SK-N-SH (cell line): ENCODE data around the gene SELPLG.

Experiments used
- CHD2 ChIP-seq: fragments of 150-350 bp; IDR thresholded peaks from 2 replicates; pipeline ENCODE4 v1.6.1; 2018; ENCODE audit warnings: low read length; ENCODE audit not compliant: partially characterized antibody
- EP300 ChIP-seq, 2 experiments: IDR thresholded peaks; 2 replicates each; pipeline versions ENCODE4 v1.4.0 to v1.6.1; 2012; ENCODE audit warnings: borderline replicate concordance in 1 of 2, low read depth in 1 of 2, low read length in 1 of 2
- EZH2phosphoT487 ChIP-seq: fragments of 200-600 bp; sonication (generic); IDR thresholded peaks from 2 replicates; pipeline ENCODE4 v1.6.1; 2017; ENCODE audit warnings: low read depth, mixed run types, mild to moderate bottlenecking, antibody characterized with exemption, moderate library complexity, borderline replicate concordance
- FOSL2 ChIP-seq: IDR thresholded peaks from 2 replicates; pipeline ENCODE4 v1.4.0; 2012; ENCODE audit warnings: low read depth, mild to moderate bottlenecking, moderate library complexity, borderline replicate concordance
- NRF1 ChIP-seq: IDR thresholded peaks from 2 replicates; pipeline ENCODE4 v1.6.1; 2012; ENCODE audit warnings: low read depth, mild to moderate bottlenecking, low read length
- POLR2AphosphoS5 ChIP-seq: IDR thresholded peaks from 2 replicates; pipeline ENCODE4 v1.6.1; 2012; ENCODE audit warnings: low read depth, low read length
- RAD21 ChIP-seq: IDR thresholded peaks from 2 replicates; pipeline ENCODE4 v1.6.1; 2012; ENCODE audit warnings: mild to moderate bottlenecking, low read length
- RCOR1 ChIP-seq: fragments of 150-350 bp; IDR thresholded peaks from 2 replicates; pipeline ENCODE4 v1.6.1; 2017; ENCODE audit warnings: antibody characterized with exemption, low read length
- RXRA ChIP-seq: IDR thresholded peaks from 2 replicates; pipeline ENCODE4 v1.4.0; 2012; ENCODE audit warnings: low read depth, mild to moderate bottlenecking, borderline replicate concordance
- TAF1 ChIP-seq: IDR thresholded peaks from 2 replicates; pipeline ENCODE4 v1.6.1; 2012; ENCODE audit warnings: low read depth, mild to moderate bottlenecking, low read length, moderate library complexity, borderline replicate concordance
- YY1 ChIP-seq: IDR thresholded peaks from 2 replicates; pipeline ENCODE4 v1.4.0; 2012; ENCODE audit warnings: low read depth, mild to moderate bottlenecking
- TF ChIP-seq, protein P1 (sequence below): fragments of 200-600 bp; sonication (generic); IDR thresholded peaks from 2 replicates; pipeline ENCODE4 v1.6.1; 2017; ENCODE audit warnings: antibody characterized with exemption, mild to moderate bottlenecking, moderate library complexity
- TF ChIP-seq, protein P2 (sequence below): IDR thresholded peaks from 2 replicates; pipeline ENCODE4; 2012
- TF ChIP-seq, protein P3 (sequence below): fragments of 150-350 bp; IDR thresholded peaks from 2 replicates; pipeline ENCODE4 v1.6.1; 2017; ENCODE audit warnings: antibody characterized with exemption, low read length, low read depth, borderline replicate concordance

DNA sequence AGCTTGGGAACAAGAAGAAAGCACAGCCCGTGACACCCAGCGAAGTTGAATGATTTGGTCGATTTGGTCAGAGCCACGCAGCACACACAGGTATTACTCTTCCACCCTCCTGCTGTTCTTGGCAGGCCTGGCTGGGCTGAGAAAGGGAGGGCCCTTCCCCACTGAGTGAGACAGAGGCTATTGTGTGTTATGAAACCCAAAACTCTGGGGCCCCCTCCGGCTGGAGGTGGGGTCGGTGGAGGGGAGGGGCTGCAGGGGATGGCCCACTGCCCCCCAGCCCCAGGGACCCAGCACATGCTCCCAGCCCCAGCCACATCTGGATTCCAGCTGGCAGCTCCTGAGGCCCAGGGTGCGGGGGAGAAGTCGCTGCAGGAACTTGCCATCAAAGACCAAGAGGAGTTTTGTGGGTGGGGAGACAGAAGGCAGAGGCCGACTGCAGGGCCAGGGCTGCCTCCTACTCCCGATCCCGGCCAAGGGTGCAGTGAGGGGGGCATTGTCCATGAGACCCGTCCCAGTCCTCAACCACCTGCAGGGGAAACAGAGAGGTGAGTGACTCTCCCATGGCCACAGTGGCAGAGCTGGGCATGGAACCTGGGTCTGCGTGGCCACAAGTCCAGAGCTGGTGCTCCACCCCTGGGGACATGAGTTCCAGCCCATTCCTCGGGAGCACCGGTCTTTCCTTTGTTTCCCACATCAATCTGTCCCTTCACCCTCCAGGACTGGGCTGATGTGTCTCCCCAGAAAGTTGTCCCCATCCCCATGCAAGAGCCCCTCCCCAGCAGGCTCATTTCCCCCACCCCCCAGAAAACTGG, 44.5 kb downstream of the SELPLG start:
- TF ChIP-seq, protein P1, sequence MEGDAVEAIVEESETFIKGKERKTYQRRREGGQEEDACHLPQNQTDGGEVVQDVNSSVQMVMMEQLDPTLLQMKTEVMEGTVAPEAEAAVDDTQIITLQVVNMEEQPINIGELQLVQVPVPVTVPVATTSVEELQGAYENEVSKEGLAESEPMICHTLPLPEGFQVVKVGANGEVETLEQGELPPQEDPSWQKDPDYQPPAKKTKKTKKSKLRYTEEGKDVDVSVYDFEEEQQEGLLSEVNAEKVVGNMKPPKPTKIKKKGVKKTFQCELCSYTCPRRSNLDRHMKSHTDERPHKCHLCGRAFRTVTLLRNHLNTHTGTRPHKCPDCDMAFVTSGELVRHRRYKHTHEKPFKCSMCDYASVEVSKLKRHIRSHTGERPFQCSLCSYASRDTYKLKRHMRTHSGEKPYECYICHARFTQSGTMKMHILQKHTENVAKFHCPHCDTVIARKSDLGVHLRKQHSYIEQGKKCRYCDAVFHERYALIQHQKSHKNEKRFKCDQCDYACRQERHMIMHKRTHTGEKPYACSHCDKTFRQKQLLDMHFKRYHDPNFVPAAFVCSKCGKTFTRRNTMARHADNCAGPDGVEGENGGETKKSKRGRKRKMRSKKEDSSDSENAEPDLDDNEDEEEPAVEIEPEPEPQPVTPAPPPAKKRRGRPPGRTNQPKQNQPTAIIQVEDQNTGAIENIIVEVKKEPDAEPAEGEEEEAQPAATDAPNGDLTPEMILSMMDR = no peak
- TF ChIP-seq RXRA (no peak), POLR2AphosphoS5 (no peak), EZH2phosphoT487 (no peak), YY1 (no peak), FOSL2 (no peak), RCOR1 (no peak), TAF1 (no peak), CHD2 (no peak), RAD21 (no peak), EP300 (IDR thresholded peaks at IDR 0.05; ENCODE audit: borderline replicate concordance in 1 of 2, low read depth in 1 of 2, low read length in 1 of 2) (no peak), NRF1 (no peak)
- TF ChIP-seq, protein P2, sequence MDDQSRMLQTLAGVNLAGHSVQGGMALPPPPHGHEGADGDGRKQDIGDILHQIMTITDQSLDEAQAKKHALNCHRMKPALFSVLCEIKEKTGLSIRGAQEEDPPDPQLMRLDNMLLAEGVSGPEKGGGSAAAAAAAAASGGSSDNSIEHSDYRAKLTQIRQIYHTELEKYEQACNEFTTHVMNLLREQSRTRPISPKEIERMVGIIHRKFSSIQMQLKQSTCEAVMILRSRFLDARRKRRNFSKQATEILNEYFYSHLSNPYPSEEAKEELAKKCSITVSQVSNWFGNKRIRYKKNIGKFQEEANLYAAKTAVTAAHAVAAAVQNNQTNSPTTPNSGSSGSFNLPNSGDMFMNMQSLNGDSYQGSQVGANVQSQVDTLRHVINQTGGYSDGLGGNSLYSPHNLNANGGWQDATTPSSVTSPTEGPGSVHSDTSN = no peak
- TF ChIP-seq, protein P3, sequence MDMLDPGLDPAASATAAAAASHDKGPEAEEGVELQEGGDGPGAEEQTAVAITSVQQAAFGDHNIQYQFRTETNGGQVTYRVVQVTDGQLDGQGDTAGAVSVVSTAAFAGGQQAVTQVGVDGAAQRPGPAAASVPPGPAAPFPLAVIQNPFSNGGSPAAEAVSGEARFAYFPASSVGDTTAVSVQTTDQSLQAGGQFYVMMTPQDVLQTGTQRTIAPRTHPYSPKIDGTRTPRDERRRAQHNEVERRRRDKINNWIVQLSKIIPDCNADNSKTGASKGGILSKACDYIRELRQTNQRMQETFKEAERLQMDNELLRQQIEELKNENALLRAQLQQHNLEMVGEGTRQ = no peak
